Skeletal muscle satellite cell (primary cell): ENCODE results near the gene BSN.

Experiments
- H3K27me3 ChIP-seq: 2 replicates; pipeline ENCODE4 v1.7.0; 2013; ENCODE audit warnings: low read length; ENCODE audit not compliant: control insufficient read depth, insufficient read depth
- H3K36me3 ChIP-seq: 2 replicates; pipeline ENCODE4 v1.7.0; 2013; ENCODE audit warnings: mild to moderate bottlenecking, control low read depth, low read length; ENCODE audit not compliant: insufficient read depth
- H3K4me1 ChIP-seq: 2 replicates; pipeline ENCODE4 v1.7.0; 2013; ENCODE audit warnings: low read length; ENCODE audit not compliant: control insufficient read depth, insufficient read depth
- H3K4me2 ChIP-seq: 2 replicates; pipeline ENCODE4 v1.7.0; 2013; ENCODE audit warnings: mild to moderate bottlenecking, low read length
- H3K4me3 ChIP-seq: 2 replicates; pipeline ENCODE4 v1.7.0; 2013; ENCODE audit warnings: low read length
- H3K9ac ChIP-seq: 2 replicates; pipeline ENCODE4 v1.7.0; 2013; ENCODE audit warnings: mild to moderate bottlenecking, low read depth, low read length, moderate library complexity
- H3K9me3 ChIP-seq: replicated peaks from 2 replicates; pipeline ENCODE4 v1.7.0; 2013; ENCODE audit warnings: mild to moderate bottlenecking, control low read depth, low read length

The BSN gene

DNA sequence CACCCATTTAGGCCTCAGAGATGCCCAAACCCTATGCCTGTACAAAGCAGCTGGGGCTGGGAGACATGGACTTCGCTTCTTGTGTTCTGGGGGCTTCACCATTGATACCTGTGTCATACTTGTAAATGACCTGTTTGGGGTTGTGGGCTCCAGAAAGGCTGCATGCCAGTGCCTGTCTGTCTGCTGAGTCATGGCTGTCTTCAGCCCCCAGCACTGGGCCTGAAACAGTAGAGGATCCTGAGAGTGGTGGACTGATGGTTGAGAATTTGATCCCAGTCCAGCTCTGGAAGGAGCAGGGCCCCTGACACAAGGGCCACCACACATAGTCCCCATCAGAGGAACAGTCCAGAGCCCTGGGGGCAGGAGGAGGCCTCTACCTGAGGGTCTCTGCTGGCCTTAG lies 95.3 kb downstream of the BSN start:
- H3K4me3 ChIP-seq: no peak overlapping the region
- peaks cover 29% of the 10 kb centered on the region for H3K27me3 ChIP-seq
- H3K4me2 ChIP-seq: no peak overlapping the region
- no peaks in the 10 kb centered on the region for H3K4me1 ChIP-seq
- no peak overlapping the region for H3K9ac ChIP-seq
- no peaks in the 10 kb centered on the region for H3K9me3 ChIP-seq
- no peaks in the 10 kb centered on the region for H3K36me3 ChIP-seq

DNA sequence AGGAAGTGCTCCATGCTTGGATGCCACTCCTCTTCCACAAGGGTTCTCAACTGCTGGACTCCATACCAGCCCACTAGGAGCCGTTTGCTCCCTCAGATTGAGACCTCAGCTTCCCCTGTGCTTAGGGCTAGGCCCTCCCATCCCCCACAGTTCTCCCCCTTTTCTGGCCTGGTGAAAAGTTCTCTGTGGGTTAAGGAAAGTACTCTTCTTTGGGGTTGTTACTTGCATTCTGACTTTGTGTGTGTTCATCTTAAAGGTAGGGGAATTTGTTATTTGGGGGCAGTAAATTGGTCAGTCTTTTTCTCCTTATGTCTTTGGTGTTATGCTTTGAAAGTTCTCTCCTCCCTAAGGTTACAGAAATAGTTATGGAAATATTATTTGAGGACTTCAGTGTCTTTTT lies 95.9 kb downstream of the BSN start:
- Histone ChIP-seq H3K36me3 (no peaks in the 10 kb centered on the region), H3K4me3 (no peak overlapping the region), H3K9ac (no peak overlapping the region), H3K27me3 (peaks cover 29% of the 10 kb centered on the region), H3K4me1 (no peaks in the 10 kb centered on the region), H3K4me2 (no peak overlapping the region), H3K9me3 (no peaks in the 10 kb centered on the region)

DNA sequence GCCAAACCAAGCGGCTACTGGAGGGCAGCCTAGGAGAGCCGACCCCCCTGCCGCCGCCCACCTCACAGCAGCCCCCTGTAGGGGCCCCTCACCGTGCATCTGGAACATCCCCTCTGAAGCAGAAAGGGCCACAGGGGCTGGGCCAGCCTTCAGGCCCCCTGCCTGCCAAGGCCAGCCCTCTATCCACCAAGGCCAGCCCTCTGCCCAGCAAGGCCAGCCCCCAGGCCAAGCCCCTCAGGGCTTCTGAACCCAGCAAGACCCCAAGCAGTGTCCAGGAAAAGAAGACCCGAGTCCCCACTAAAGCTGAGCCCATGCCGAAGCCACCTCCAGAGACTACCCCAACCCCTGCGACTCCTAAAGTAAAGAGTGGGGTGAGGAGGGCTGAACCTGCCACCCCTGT lies 96.4 kb downstream of the BSN start:
- Histone ChIP-seq H3K36me3 (no peaks in the 10 kb centered on the region), H3K4me3 (no peak overlapping the region), H3K27me3 (peaks cover 24% of the 10 kb centered on the region), H3K4me2 (no peak overlapping the region), H3K4me1 (no peaks in the 10 kb centered on the region), H3K9me3 (no peaks in the 10 kb centered on the region), H3K9ac (no peak overlapping the region)

DNA sequence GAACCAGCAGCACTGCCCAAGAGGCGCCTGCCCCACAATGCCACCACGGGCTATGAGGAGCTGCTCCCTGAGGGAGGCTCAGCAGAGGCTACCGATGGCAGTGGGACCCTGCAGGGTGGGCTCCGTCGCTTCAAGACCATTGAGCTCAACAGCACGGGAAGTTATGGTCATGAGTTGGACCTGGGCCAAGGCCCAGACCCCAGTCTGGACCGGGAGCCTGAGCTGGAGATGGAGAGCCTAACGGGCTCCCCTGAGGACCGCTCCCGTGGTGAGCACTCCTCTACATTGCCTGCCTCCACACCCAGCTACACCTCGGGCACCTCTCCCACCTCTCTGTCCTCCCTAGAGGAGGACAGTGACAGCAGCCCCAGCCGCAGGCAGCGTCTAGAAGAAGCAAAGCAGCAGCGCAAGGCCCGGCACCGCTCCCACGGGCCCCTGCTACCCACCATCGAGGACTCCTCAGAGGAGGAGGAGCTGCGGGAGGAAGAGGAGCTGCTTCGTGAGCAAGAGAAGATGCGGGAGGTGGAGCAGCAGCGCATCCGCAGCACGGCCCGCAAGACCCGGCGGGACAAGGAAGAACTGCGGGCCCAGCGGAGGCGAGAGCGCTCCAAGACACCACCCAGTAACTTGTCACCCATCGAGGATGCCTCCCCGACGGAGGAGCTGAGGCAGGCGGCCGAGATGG lies 98.1 kb downstream of the BSN start:
- Histone ChIP-seq H3K4me2 (no peak overlapping the region), H3K27me3 (peaks cover 18% of the 10 kb centered on the region), H3K9me3 (no peaks in the 10 kb centered on the region), H3K9ac (no peak overlapping the region), H3K4me3 (no peak overlapping the region), H3K4me1 (no peaks in the 10 kb centered on the region), H3K36me3 (no peaks in the 10 kb centered on the region)

DNA sequence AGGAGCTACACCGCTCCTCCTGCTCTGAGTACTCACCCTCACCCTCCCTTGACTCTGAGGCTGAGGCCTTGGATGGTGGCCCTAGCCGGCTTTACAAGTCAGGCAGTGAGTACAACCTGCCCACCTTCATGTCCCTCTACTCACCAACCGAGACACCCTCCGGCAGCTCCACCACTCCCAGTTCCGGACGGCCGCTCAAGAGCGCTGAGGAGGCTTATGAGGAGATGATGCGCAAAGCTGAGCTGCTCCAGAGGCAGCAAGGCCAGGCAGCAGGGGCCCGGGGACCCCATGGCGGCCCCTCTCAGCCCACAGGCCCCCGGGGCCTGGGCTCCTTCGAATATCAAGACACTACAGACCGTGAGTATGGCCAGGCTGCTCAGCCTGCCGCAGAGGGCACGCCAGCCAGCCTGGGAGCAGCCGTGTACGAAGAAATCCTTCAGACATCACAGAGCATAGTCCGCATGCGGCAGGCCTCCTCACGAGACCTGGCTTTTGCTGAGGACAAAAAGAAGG lies 98.7 kb downstream of the BSN start:
- no peak overlapping the region for H3K9ac ChIP-seq
- no peaks in the 10 kb centered on the region for H3K9me3 ChIP-seq
- H3K4me2 ChIP-seq: no peak overlapping the region
- no peak overlapping the region for H3K4me3 ChIP-seq
- no peaks in the 10 kb centered on the region for H3K36me3 ChIP-seq
- peaks cover 16% of the 10 kb centered on the region for H3K27me3 ChIP-seq
- H3K4me1 ChIP-seq: no peaks in the 10 kb centered on the region

DNA sequence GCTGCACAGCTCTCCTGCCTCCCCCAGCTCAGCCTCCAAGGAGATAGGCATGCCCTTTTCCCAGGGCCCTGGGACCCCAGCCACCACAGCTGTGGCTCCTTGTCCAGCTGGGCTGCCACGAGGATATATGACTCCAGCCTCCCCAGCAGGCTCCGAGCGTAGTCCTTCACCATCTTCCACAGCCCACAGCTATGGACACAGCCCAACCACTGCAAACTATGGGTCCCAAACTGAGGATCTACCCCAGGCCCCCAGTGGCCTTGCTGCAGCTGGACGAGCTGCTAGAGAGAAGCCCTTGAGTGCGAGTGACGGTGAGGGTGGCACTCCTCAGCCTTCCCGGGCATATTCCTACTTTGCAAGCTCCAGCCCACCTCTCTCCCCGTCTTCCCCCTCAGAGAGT lies 99.3 kb downstream of the BSN start:
- Histone ChIP-seq H3K4me2 (no peak overlapping the region), H3K4me1 (no peaks in the 10 kb centered on the region), H3K9me3 (no peaks in the 10 kb centered on the region), H3K9ac (no peak overlapping the region), H3K4me3 (no peak overlapping the region), H3K36me3 (no peaks in the 10 kb centered on the region), H3K27me3 (peaks cover 18% of the 10 kb centered on the region)

DNA sequence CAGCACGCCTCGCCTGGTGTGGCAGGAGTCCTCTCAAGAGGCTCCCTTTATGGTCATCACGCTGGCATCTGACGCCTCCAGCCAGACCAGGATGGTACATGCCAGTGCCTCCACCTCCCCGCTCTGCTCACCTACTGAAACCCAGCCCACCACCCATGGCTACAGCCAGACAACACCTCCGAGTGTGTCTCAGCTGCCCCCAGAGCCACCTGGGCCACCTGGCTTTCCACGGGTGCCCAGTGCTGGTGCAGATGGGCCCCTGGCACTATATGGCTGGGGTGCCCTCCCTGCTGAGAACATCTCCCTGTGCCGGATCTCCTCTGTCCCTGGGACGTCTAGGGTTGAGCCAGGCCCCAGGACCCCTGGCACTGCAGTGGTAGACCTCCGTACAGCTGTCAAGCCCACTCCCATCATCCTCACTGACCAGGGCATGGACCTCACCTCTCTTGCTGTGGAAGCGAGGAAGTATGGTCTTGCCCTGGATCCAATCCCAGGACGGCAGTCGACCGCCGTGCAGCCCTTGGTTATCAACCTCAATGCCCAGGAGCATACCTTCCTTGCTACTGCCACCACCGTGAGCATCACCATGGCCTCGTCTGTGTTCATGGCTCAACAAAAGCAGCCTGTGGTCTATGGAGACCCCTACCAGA lies 100.0 kb downstream of the BSN start:
- no peak overlapping the region for H3K4me2 ChIP-seq
- H3K27me3 ChIP-seq: peaks cover 22% of the 10 kb centered on the region
- H3K9ac ChIP-seq: no peak overlapping the region
- no peaks in the 10 kb centered on the region for H3K9me3 ChIP-seq
- no peaks in the 10 kb centered on the region for H3K4me1 ChIP-seq
- no peaks in the 10 kb centered on the region for H3K36me3 ChIP-seq
- no peak overlapping the region for H3K4me3 ChIP-seq

DNA sequence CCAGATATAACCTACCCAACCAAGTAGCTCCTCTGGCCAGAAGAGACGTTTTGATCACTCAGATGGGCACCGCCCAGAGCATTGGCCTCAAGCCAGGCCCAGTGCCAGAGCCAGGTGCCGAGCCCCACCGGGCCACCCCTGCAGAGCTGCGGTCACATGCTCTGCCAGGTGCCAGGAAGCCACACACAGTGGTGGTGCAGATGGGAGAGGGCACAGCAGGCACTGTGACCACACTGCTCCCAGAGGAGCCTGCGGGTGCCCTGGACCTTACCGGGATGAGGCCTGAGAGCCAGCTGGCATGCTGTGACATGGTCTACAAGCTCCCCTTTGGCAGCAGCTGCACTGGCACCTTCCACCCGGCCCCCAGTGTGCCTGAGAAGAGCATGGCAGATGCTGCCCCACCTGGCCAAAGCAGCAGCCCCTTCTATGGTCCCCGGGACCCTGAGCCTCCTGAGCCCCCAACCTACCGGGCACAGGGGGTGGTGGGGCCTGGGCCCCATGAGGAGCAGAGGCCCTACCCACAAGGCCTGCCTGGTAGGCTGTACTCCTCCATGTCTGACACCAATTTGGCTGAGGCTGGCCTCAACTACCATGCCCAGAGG lies 100.8 kb downstream of the BSN start:
- Histone ChIP-seq H3K4me3 (no peak overlapping the region), H3K9ac (no peak overlapping the region), H3K36me3 (no peaks in the 10 kb centered on the region), H3K9me3 (no peaks in the 10 kb centered on the region), H3K4me1 (no peaks in the 10 kb centered on the region), H3K4me2 (no peak overlapping the region), H3K27me3 (peaks cover 22% of the 10 kb centered on the region)

DNA sequence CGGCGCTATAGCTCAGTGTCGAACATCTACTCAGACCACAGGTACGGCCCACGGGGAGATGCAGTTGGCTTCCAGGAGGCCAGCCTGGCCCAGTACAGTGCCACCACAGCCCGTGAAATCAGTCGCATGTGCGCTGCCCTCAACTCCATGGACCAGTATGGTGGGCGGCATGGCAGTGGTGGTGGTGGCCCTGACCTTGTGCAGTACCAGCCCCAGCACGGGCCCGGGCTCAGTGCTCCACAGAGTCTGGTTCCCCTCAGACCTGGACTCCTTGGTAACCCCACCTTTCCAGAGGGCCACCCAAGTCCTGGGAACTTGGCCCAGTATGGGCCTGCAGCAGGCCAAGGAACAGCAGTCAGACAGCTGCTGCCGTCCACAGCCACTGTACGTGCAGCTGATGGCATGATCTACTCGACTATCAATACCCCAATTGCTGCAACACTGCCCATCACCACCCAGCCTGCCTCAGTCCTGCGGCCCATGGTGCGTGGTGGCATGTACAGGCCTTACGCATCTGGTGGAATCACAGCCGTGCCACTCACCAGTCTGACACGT lies 101.5 kb downstream of the BSN start:
- H3K4me2 ChIP-seq: no peak overlapping the region
- no peak overlapping the region for H3K4me3 ChIP-seq
- H3K4me1 ChIP-seq: no peaks in the 10 kb centered on the region
- peaks cover 22% of the 10 kb centered on the region for H3K27me3 ChIP-seq
- no peaks in the 10 kb centered on the region for H3K9me3 ChIP-seq
- no peak overlapping the region for H3K9ac ChIP-seq
- no peaks in the 10 kb centered on the region for H3K36me3 ChIP-seq

DNA sequence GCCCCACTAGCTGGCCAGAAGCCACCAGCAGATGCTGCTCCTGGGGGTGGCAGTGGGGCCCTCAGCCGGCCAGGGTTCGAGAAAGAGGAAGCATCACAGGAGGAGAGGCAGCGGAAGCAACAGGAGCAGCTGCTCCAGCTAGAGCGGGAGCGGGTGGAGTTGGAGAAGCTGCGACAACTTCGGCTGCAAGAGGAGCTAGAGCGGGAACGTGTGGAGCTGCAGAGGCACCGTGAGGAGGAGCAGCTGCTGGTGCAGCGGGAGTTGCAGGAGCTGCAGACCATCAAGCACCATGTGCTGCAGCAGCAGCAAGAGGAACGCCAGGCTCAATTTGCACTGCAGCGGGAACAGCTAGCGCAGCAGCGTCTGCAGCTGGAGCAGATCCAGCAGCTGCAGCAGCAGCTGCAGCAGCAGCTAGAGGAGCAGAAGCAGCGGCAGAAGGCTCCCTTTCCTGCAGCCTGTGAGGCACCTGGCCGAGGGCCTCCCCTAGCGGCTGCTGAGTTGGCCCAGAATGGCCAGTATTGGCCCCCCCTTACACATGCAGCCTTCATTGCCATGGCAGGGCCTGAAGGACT lies 102.3 kb downstream of the BSN start:
- no peaks in the 10 kb centered on the region for H3K9me3 ChIP-seq
- peak overlapping the region; percentile 23 for H3K4me2 ChIP-seq
- H3K9ac ChIP-seq: no peak overlapping the region
- H3K36me3 ChIP-seq: no peaks in the 10 kb centered on the region
- no peak overlapping the region for H3K4me3 ChIP-seq
- H3K27me3 ChIP-seq: peaks cover 22% of the 10 kb centered on the region
- H3K4me1 ChIP-seq: no peaks in the 10 kb centered on the region

DNA sequence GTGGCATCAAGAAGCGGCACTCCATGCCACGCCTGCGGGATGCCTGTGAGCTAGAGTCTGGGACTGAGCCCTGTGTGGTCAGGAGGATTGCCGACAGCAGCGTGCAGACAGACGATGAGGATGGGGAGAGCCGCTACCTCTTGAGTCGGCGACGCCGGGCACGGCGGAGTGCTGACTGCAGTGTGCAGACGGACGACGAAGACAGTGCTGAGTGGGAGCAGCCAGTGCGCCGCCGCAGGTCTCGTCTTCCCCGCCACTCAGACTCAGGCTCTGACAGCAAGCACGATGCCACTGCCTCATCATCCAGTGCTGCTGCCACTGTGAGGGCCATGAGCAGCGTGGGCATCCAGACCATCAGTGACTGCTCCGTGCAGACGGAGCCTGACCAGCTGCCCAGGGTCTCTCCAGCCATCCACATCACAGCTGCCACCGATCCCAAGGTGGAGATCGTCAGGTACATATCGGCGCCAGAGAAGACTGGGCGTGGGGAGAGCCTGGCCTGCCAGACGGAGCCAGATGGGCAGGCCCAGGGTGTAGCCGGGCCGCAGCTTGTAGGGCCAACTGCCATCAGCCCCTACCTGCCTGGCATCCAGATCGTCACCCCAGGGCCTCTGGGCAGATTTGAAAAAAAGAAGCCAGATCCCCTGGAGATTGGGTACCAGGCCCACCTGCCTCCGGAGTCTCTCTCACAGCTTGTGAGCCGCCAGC lies 103.1 kb downstream of the BSN start:
- Histone ChIP-seq H3K4me1 (no peaks in the 10 kb centered on the region), H3K9ac (no peak overlapping the region), H3K27me3 (peaks cover 22% of the 10 kb centered on the region), H3K36me3 (no peaks in the 10 kb centered on the region), H3K4me2 (no peak overlapping the region), H3K4me3 (no peak overlapping the region), H3K9me3 (no peaks in the 10 kb centered on the region)
